Prostate gland (tissue), 2 donors: ENCODE data around the gene HCFC1R1.

Experiments used
- CTCF ChIP-seq, 4 experiments: fragments of 200-600 bp in 2 of 4; fragments of 450-650 bp in 2 of 4; sonication (generic) in 2 of 4; IDR thresholded peaks; 1 replicate in 3 of 4; 2 replicates in 1 of 4; pipeline ENCODE4 v1.5.1; 2016 to 2019; ENCODE audit warnings: antibody characterized with exemption in 4 of 4, mild to moderate bottlenecking in 2 of 4, moderate library complexity in 2 of 4
- POLR2A ChIP-seq: fragments of 450-650 bp; IDR thresholded peaks from one replicate; pipeline ENCODE4 v1.6.1; 2016; ENCODE audit warnings: antibody characterized with exemption, mild to moderate bottlenecking

GRCh38 chr16:3003582-3004270 is 20.0 kb downstream of the HCFC1R1 start:
- TF ChIP-seq POLR2A, result peak; percentile 54
- peak; percentile 31 to 88 (median 78) for TF ChIP-seq CTCF (IDR thresholded peaks at IDR 0.05)
